NK-92 treated with Interleukin-12 subunit alpha and Interleukin-12 subunit beta, amount 100 ng/mL, for 24 hours (cell line): ENCODE measurements around the gene PRKCA.

Source experiments
- DNase-seq: peaks from one replicate; lab custom pipeline; 2025; lab: John Stamatoyannopoulos, UW

The PRKCA gene

DNA sequence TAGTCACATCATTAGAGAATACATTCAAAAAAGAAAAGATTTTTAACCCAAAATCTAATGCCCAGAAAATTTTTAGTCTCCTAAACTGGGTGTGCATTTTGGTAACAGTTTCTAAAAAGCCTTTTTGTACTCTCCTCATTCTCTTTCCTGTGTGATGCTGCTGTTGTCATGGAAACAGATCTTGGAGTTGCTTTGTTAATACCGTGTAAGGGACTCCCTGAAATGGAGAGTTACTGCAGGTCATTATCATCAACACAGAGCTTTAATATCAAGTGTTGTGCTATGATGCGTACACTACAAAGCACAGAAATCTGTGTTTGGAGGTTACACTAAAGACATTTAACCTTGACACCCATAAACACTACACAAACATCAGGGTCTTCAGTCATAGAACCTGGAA, 216.3 kb downstream of the PRKCA start:
- no peak for DNase-seq

DNA sequence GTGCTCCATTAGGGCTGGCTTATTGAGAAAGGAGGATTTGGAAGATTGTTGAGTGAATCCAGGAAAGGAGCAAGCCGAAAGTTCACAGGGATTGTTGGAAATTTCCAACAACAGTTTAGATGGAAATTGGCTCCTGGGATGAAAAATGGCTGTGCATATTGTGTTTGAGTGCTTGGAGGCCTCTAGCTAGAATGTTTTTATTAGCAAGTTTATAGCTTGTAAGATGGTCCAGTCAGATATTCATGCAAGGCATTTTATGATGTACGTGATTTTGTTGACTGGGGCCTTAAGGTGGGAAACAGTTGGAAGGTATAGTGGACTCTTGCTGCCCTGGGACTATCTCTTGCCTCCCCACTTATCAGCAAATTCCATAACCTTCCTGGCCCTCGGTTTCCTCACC, 216.7 kb downstream of the PRKCA start:
- DNase-seq: no peak

GRCh38 chr17:66520999-66521398, 218.6 kb downstream of the PRKCA start:
- no peak for DNase-seq

DNA sequence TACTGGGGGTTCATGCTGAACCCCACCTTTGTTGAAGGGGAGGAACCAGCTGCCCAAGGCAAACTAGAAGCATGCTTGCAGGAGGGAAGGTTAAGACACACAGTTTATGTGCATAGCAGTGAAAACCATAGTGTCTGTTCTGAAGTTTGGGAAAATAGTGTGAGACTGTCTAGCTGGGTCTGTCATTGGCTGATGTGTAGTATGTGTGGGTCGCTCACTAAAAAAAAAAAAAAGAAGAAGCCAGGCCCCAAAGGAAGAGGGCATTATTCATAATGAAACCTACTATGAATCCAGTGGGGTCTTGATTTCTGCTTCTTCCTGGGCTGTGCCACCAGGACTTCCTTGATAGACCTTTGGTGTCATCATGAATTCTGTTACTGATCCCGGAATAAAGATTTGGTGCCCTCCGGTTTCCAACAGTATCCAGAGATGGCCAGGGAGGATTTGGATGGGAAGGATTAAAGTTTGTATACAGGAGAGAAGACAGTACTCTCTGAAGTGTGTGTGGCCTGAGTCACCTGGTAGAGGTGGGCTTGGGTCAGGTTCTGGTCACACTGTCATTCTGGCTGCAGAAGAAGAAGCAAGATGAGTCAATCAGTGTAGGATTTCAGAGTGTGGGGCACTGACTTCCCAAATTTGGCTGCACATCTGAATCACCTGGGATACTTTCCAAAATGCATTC, 220.3 kb downstream of the PRKCA start:
- DNase-seq: no peak

DNA sequence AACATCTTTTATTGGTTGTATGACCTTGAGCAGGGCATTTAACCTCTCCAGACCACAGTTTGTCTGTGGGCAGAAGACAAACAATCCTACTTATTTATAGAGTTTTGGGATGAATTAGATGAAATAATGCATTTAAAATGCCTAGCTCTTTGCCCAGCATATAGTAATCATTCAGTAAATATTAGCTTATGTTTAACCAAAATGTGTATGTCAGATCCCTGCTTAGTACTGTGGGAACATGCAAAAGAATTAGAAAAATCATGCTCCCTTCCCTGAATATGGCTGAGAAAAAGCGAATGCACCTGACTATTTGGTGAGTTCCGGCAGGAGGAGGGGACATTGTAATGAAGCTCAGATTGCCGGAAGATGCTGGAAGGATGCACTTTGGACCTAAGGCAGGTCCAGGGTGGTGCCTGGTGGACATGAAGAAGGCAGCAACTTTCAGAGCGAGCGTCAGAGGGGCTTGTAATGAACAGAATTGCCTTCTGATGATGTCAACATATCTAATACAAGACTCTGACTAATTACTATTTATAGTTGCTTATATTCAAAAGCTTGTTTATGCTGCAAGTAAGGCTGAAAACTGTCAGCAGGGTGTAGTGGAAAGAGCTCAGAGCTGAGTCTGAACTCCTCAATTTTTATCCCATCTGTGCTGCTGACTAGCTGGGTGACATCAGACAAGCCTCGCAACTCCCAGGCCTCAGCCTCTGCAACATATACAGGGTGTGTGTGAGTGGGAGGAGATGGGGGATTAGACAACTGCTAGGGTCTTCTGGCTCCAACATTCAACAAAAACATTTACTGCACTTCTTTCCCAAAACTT, 221.2 kb downstream of the PRKCA start:
- DNase-seq: no peak

DNA sequence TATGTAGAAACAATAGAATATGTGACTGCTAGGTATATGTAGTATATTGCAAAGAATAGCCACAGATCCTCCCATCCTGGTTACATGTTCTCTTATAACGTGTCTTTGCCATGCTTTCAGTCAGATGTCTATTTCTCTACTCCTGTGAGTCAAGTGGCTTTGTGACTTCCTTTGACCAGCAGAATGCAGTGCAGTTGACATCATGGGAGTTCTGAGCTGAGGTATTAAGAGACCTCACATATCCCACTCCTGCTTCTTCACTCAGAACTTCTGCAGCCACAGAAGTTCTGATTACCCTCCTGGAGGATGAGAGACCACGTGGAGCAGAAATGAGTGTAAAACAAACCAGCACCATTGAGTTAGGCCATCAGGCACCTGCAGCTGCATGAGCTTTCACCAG, 222.5 kb downstream of the PRKCA start:
- DNase-seq: no peak

DNA sequence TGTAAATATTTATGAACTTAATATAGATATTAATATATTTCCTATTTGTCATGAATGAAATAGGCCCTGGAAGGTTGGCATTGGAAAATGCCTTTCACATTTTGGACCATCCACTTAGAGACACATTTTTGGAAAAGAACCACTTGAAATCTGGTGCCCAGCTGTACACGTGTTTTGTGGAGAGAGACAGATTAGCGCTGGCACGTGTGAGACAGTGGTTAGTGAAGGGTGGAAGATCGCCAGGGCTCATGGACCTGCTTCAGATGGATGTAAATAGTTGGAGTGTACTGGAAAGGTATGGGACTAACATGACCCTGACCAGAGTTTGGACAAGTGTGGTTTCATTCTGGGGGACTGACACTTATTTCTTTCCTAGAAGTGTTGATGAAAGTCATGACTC, 222.9 kb downstream of the PRKCA start:
- DNase-seq: no peak

GRCh38 chr17:66526827-66527226, 224.4 kb downstream of the PRKCA start:
- DNase-seq: no peak

DNA sequence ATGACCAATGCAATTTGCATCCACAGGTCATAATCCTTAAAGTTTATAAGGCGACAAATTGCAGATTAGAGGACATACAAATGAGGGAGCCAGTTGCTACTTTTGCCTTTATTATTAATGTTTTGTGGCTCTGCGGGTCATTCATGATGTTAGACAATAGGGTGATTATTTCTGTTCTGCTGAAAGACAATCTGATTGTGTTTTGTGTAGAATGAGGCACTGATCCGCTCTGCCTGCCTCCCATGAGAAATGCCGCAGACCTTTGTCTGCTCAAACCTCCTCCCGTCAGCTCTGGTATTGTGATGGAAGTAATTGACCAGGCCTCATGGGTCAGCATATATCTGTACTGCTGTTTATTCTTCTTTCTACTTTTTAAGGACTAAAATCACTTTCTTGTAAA, 224.9 kb downstream of the PRKCA start:
- DNase-seq: no peak

DNA sequence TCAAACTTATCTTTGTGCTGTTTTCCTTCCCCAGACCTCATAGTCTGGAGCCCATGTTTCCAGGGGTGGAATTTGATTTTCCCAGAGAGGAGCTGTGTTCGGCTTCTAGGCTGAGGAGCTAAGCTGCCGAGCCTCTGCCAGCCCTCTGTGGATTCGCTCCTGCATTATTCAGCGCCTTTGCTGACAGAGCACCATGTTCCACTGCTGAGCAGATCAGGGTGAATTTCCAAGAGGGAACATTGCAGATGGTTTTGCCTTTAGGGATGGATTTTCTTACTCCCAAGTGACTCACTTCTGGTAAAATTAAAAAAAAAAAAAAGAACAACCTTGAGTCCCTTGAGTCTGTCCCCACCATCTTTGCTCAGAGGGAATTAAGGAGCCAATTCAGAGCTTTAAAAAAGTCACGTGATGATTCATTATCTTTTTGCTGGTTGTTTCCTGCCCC, 229.5 kb downstream of the PRKCA start:
- DNase-seq: no peak

DNA sequence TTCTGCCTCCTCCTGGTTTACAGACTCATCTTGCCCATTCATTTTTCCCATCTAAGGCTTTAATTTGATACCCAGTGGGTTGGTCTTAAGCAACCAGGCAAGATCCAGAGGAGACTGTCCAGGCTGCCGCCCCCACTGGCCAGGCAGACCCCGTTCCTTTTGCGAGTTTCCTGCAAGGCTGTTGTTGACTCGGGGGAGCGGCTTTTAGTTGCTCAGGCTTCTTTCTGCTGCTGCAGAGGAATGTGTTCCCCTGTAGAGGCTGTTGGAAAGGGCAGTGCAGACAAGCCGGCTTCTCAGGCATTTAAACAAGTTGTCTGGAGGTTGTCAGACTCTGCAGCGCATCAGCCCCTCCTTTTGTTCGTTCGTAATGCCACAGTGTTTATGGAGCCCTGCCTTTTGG, 231.2 kb downstream of the PRKCA start:
- DNase-seq: no peak

GRCh38 chr17:66533986-66534385, 231.6 kb downstream of the PRKCA start:
- no peak for DNase-seq

DNA sequence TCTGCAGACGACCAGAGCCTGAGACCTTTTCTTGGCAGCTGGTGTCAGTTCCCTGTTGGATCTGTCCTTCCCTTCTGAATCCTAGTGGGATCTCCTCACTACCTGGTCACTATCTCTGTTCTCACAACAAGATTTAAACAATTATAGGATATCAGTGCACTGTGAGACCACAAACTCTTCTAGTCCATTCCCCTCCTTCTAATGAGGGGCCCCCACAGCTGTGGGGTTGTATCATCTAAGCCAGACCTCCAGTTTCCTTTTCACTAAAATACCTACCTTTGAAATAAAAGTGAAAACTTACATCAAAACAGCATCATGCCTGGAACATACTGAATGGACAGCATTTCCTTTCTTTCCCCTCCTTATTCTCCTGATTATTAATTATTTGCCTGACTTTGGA, 233.2 kb downstream of the PRKCA start:
- DNase-seq: no peak

GRCh38 chr17:66537502-66537901, 235.1 kb downstream of the PRKCA start:
- DNase-seq: no peak

DNA sequence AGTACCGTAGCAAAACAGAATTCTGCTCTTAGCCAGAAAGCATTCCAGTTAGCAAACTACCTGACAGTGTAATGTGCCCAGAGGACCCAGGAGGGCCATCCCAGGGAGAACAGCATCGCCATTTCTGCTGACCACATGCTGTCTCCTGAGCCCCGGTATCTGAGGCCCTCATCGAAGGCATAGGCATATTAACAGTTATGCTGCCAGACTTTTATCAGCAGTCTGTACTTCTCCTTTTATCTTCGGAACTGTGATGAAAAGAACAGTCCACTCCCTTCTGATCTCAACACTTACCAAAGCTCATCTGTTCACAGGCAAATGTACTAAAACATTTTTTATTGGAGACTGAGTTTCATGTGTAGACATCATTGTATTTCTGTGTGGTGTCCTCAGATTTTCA, 236.4 kb downstream of the PRKCA start:
- DNase-seq: no peak

GRCh38 chr17:66540131-66540781, 237.8 kb downstream of the PRKCA start:
- no peak for DNase-seq

GRCh38 chr17:66541461-66542128, 239.2 kb downstream of the PRKCA start:
- DNase-seq: no peak

- peak; percentile 4 for DNase-seq
These were observed 239.9 kb downstream of the PRKCA start for GRCh38 chr17:66542129-66542966.

DNA sequence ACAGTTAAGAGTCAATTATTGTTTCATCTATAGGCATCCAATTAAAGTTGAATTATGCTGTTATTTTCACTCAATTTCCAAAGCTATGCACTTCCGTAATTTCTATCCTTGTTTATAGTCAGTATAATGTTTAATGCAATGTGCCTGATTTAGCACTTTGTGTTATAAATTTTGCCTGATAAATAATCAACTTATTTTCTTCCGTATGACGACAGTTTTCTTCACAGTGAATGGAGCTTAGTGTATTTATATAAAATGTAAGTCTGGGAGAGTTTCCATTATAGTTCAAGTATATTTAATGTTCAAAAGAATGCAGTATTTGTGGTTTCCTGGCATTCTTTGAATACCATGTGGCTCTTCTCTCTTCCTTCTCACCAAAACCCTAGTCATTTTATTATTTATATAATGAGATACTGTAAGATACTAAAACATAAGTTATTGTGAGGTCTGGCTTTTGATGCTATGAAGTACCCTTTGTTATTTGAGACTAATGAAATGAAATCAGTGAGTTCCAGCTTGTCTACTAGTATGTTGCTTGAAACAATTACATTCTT, 240.6 kb downstream of the PRKCA start:
- DNase-seq: no peak

DNA sequence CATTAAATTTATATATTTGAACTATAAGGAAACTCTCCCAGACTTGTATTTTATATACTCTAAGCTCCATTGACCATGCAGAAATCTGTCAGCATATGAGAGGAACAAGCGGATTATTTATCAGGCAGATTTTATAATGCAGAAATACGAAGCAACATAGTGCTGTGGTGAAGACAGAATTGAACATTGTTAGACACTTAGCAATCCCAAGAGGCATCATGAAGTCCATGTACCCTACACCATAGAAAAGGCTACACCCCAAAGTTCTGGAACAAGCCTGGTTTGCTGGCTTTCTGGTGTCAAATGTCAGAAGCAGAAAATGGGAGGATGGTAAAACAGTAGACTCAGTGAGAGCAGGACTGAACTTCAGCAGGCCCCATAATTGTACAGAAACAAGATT, 241.1 kb downstream of the PRKCA start:
- DNase-seq: no peak

- DNase-seq: no peak
These were observed 243.5 kb downstream of the PRKCA start for GRCh38 chr17:66545918-66546317.
